Measurements from ENCODE around the gene SPACA4. TPM values are rescaled to one million over a fixed set of nuclear protein-coding genes. Genes with fewer than 3 reads are reported as not detected.

SPACA4 gene
- total and polyA plus RNA-seq, 3 donors from 2014 or later = 72.6 to 147 (median 145) TPM

- DNase-seq = no peak
- WGBS, 2 donors = 67 to 70% methylated on average over 12 of the region's 12 CpGs
- H3K36me3 ChIP-seq (ENCODE audit: low read depth, missing control alignments) = no peaks in the 10 kb centered on the region
- H3K4me1 ChIP-seq = peaks cover 23% of the 10 kb centered on the region
- TF ChIP-seq CTCF (IDR thresholded peaks at IDR 0.05) (no peak), POLR2A (IDR thresholded peaks at IDR 0.05) (no peak)
- H3K27ac ChIP-seq = peak overlapping the region in 1 of 2 donors; percentile 54
- H3K9me3 ChIP-seq = no peaks in the 10 kb centered on the region
- H3K27me3 ChIP-seq = no peaks in the 10 kb centered on the region
- H3K4me3 ChIP-seq = no peak overlapping the region
- intact Hi-C loops (cut with DNase I; ENCODE audit: low total_unique reads) = no loop called here
Measured at GRCh38 chr19:48616491-48617056, 10.0 kb downstream of the SPACA4 start.

- no peaks in the 10 kb centered on the region for H3K9me3 ChIP-seq
- no peak for DNase-seq
- peaks cover 23% of the 10 kb centered on the region for H3K4me1 ChIP-seq
- intact Hi-C loops (cut with DNase I; ENCODE audit: low total_unique reads) = no loop called here
- peak overlapping the region; percentile 53 to 54 for H3K27ac ChIP-seq
- H3K4me3 ChIP-seq = peak overlapping the region; percentile 82 to 83
- WGBS, 2 donors = 39 to 68% methylated on average over 13 to 18 of the region's 18 CpGs
- TF ChIP-seq CTCF (IDR thresholded peaks at IDR 0.05) (no peak), POLR2A (IDR thresholded peaks at IDR 0.05) (no peak)
- no peaks in the 10 kb centered on the region for H3K36me3 ChIP-seq (ENCODE audit: low read depth, missing control alignments)
- H3K27me3 ChIP-seq = no peaks in the 10 kb centered on the region
Measured at GRCh38 chr19:48617146-48617937, 10.8 kb downstream of the SPACA4 start.

- Histone ChIP-seq H3K4me1 (peaks cover 27% of the 10 kb centered on the region), H3K36me3 (ENCODE audit: low read depth, missing control alignments) (no peaks in the 10 kb centered on the region), H3K4me3 (peak overlapping the region; percentile 82 to 83), H3K27ac (peak overlapping the region; percentile 53 to 91), H3K9me3 (no peaks in the 10 kb centered on the region), H3K27me3 (no peaks in the 10 kb centered on the region)
- TF ChIP-seq CTCF (IDR thresholded peaks at IDR 0.05) (no peak), POLR2A (IDR thresholded peaks at IDR 0.05) (no peak)
- intact Hi-C loops (cut with DNase I; ENCODE audit: low total_unique reads) = no loop called here
- WGBS, 2 donors = 0 to 1% methylated on average over 18 of the region's 18 CpGs
- DNase-seq = no peak
Measured at GRCh38 chr19:48618278-48618915, 11.9 kb downstream of the SPACA4 start.

GRCh38 chr19:48618916-48619691 lies 12.6 kb downstream of the SPACA4 start, which contains the start of the genes RPL18 and SPHK2:
TSS of gene RPL18 (minus strand) at chr19:48619178. CDS start at chr19:48619143, 35 bp downstream.
TSS of gene SPHK2 (plus strand) at chr19:48619506. CDS start at chr19:48620515, 1,009 bp downstream.
- intact Hi-C loops (cut with DNase I; ENCODE audit: low total_unique reads) = no loop called here
- WGBS, 2 donors = 1 to 3% methylated on average over 17 to 63 of the region's 69 CpGs
- peak within 1 kb of the TSS; percentile 75 to 91 for H3K27ac ChIP-seq
- H3K4me1 ChIP-seq = peaks cover 31% of the 10 kb centered on the region
- H3K4me3 ChIP-seq = peak within 1 kb of the TSS; percentile 82 to 83
- TF ChIP-seq CTCF (IDR thresholded peaks at IDR 0.05) = no peak
- TF ChIP-seq POLR2A (IDR thresholded peaks at IDR 0.05) = peak; percentile 66
- peak; percentile 99 for DNase-seq
- H3K9me3 ChIP-seq = no peaks in the 10 kb centered on the region
- no peaks in the 10 kb centered on the region for H3K27me3 ChIP-seq
- no peaks in the 10 kb centered on the region for H3K36me3 ChIP-seq (ENCODE audit: low read depth, missing control alignments)
